Measurements from ENCODE around the gene CELSR1.
"Not testable (repeated sequence)": the region's sequence is repeated elsewhere in the genome, so short reads cannot be mapped to it uniquely, and the experiment has no call there.

The CELSR1 gene

GRCh38 chr22:46533070-46533833 lies 4.2 kb downstream of the CELSR1 start:
- FAIRE-seq = no peak

GRCh38 chr22:46532416-46532815 lies 5.0 kb downstream of the CELSR1 start:
- FAIRE-seq = no peak

GRCh38 chr22:46531581-46532175 lies 5.7 kb downstream of the CELSR1 start:
- no peak for FAIRE-seq

- FAIRE-seq = no peak
Observed at GRCh38 chr22:46528121-46528610, 9.3 kb downstream of the CELSR1 start.

GRCh38 chr22:46526244-46526839 lies 11.1 kb downstream of the CELSR1 start:
- no peak for FAIRE-seq

- FAIRE-seq = no peak
Observed at GRCh38 chr22:46525389-46526243, 11.8 kb downstream of the CELSR1 start.

GRCh38 chr22:46524203-46524740 lies 13.1 kb downstream of the CELSR1 start:
- FAIRE-seq = no peak

- no peak for FAIRE-seq
Observed at GRCh38 chr22:46522797-46523196, 14.6 kb downstream of the CELSR1 start.

GRCh38 chr22:46521994-46522393 lies 15.4 kb downstream of the CELSR1 start:
- FAIRE-seq = no peak

- no peak for FAIRE-seq
Observed at GRCh38 chr22:46520880-46521279, 16.5 kb downstream of the CELSR1 start.

- FAIRE-seq = no peak
Observed at GRCh38 chr22:46519377-46519776, 18.0 kb downstream of the CELSR1 start.

- FAIRE-seq = no peak
Observed at GRCh38 chr22:46518542-46519325, 18.7 kb downstream of the CELSR1 start.

GRCh38 chr22:46518038-46518437 lies 19.4 kb downstream of the CELSR1 start:
- FAIRE-seq = no peak

- no peak for FAIRE-seq
Observed at GRCh38 chr22:46517255-46517761, 20.1 kb downstream of the CELSR1 start.

GRCh38 chr22:46516638-46517037 lies 20.8 kb downstream of the CELSR1 start:
- no peak for FAIRE-seq

- FAIRE-seq = not testable (repeated sequence)
Observed at GRCh38 chr22:46516112-46516487, 21.3 kb downstream of the CELSR1 start.

- no peak for FAIRE-seq
Observed at GRCh38 chr22:46515208-46516111, 22.0 kb downstream of the CELSR1 start.

- FAIRE-seq = no peak
Observed at GRCh38 chr22:46514592-46515207, 22.7 kb downstream of the CELSR1 start.

GRCh38 chr22:46513908-46514550 lies 23.4 kb downstream of the CELSR1 start:
- FAIRE-seq = no peak

GRCh38 chr22:46512683-46513082 lies 24.7 kb downstream of the CELSR1 start:
- no peak for FAIRE-seq

Data from endometrium (tissue), 2 donors.